GM23248 (cell line): ENCODE results near the gene DENND2A.

Source experiments
- EZH2 ChIP-seq: fragments of 200-600 bp; sonication (generic); IDR thresholded peaks from 2 replicates; pipeline ENCODE4 v1.6.1; 2018; ENCODE audit warnings: antibody characterized with exemption, mild to moderate bottlenecking; ENCODE audit not compliant: insufficient read depth, poor library complexity, severe bottlenecking
- EZH2phosphoT487 ChIP-seq: fragments of 200-600 bp; sonication (generic); IDR thresholded peaks from 2 replicates; pipeline ENCODE4 v1.6.1; 2018; ENCODE audit warnings: antibody characterized with exemption, moderate library complexity, mild to moderate bottlenecking, low read depth; ENCODE audit not compliant: insufficient read depth

- TF ChIP-seq EZH2 (no peak), EZH2phosphoT487 (no peak)
Measured at GRCh38 chr7:140645166-140645900, 4.7 kb upstream of the DENND2A start.
